ENCODE results near the gene COX4I2. TPM values are rescaled to one million over a fixed set of nuclear protein-coding genes. Genes with fewer than 3 reads are reported as not detected.

The COX4I2 gene
- total RNA-seq, 1 donor from 2014 or later, result not detected

- Mint-ChIP-seq H3K36me3 (ENCODE audit: insufficient read depth) (peaks cover 27% of the 10 kb centered on the region), H3K9me3 (ENCODE audit: low read depth) (no peaks in the 10 kb centered on the region), H3K27ac (peak overlapping the region; percentile 92), H3K27me3 (no peaks in the 10 kb centered on the region), H3K4me1 (ENCODE audit: low read depth) (peaks cover 53% of the 10 kb centered on the region), H3K4me3 (ENCODE audit: low read depth) (no peak overlapping the region)
- TF ChIP-seq CTCF (IDR thresholded peaks at IDR 0.05; ENCODE audit: unreplicated experiment), result no peak
- DNase-seq (ENCODE audit: low spot score, unreplicated experiment), result no peak
These were observed 40.0 kb downstream of the COX4I2 start for GRCh38 chr20:31677553-31678260.

DNA sequence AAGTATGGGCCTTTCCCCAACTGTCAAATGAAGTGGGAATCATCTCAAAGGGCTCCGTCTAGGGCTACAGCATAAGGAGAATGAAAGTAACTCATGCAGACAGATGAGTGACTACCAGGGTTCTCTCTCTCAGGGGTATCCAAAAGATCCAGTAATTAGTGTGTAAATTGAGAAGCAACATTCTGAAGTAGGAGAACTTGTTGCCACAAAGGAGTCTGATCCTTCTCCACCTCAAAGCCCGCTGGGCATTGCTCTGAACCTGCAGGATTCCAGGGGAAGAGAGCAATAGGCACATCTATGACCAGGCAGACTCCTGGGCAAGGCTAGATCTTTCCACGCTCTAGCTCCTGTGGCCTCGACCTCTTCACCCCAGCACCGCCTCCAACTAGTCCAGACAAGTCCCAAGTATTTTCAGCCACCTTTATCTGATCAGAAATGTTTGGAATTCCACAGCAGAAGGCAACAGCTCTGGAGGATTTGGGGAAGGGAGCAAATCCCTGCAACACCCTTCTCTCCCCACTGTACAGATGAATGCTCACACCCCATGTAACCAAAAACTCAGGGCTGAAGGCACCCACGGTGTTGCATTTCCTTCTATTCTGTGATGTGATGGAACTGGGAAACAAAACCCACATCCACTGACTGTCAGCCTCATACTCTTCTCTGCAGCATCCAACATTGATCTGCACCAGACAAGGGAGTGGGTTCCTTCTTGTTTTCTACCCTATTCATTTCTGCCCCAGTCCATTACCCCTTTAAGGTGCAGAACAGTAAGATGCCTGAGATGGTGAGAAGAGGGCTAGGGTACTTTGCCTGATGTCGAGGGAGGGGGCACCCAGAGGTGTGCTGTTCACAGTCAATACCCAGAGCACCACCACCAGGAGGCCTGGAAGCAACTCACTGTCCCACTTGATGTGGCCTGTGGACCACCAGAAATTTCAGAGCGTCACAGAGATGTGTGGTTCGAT lies 41.0 kb downstream of the COX4I2 start:
- DNase-seq (ENCODE audit: low spot score, unreplicated experiment), result no peak
- no peak for TF ChIP-seq CTCF (IDR thresholded peaks at IDR 0.05; ENCODE audit: unreplicated experiment)
- peak overlapping the region; percentile 92 for H3K27ac Mint-ChIP-seq
- peaks cover 56% of the 10 kb centered on the region for H3K4me1 Mint-ChIP-seq (ENCODE audit: low read depth)
- H3K36me3 Mint-ChIP-seq (ENCODE audit: insufficient read depth), result peaks cover 26% of the 10 kb centered on the region
- no peaks in the 10 kb centered on the region for H3K27me3 Mint-ChIP-seq
- H3K4me3 Mint-ChIP-seq (ENCODE audit: low read depth), result peak overlapping the region; percentile 18
- H3K9me3 Mint-ChIP-seq (ENCODE audit: low read depth), result no peaks in the 10 kb centered on the region

- Mint-ChIP-seq H3K27me3 (no peaks in the 10 kb centered on the region), H3K27ac (peak overlapping the region; percentile 92), H3K36me3 (ENCODE audit: insufficient read depth) (peaks cover 31% of the 10 kb centered on the region), H3K4me3 (ENCODE audit: low read depth) (peak overlapping the region; percentile 18), H3K4me1 (ENCODE audit: low read depth) (peaks cover 57% of the 10 kb centered on the region), H3K9me3 (ENCODE audit: low read depth) (no peaks in the 10 kb centered on the region)
- no peak for DNase-seq (ENCODE audit: low spot score, unreplicated experiment)
- no peak for TF ChIP-seq CTCF (IDR thresholded peaks at IDR 0.05; ENCODE audit: unreplicated experiment)
These were observed 41.9 kb downstream of the COX4I2 start for GRCh38 chr20:31679357-31680285.

DNA sequence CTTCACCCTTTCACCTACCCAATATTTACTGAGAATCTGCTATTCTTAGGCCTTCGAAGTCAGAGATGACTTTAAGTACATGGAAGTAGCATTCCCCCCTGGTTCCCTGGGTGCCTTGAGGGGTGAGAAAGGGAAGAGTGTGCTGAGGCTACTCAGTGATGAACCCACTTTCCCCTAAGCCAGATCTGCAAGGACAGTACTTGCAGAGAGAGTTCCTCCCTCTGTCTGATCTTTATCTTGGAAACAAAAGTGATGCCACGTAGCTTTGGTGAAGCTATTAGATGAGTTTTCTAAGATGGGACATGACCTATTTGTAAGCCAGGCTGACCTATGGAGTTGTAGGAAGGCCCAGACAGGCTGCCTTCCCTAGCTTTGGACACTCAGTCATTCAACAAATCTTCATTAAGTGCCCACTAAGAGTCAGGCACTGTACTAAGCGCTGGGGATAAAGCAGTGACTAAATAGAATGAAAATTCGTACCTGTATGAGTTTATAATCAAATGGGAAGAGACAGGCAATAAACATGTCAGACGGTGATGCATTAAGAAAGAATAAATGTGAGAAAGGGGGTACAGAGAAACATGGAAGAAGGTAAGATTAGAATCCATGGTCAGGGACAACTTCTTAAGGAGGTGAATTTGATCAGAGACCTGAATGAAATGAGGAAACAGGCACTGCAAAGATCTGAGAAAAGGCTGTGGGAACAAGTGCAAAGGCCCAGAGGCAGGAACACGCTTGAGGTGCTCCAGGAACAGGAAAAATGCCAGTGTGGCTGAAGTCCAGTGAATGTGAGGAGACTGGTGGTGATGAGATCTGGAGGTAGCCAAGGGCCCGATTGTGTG lies 42.8 kb downstream of the COX4I2 start:
- no peaks in the 10 kb centered on the region for H3K27me3 Mint-ChIP-seq

More for the DNA sequence above, 42.8 kb downstream of the COX4I2 start:
- H3K9me3 Mint-ChIP-seq (ENCODE audit: low read depth), result no peaks in the 10 kb centered on the region
- DNase-seq (ENCODE audit: low spot score, unreplicated experiment), result no peak
- H3K27ac Mint-ChIP-seq, result peak overlapping the region; percentile 73
- peaks cover 31% of the 10 kb centered on the region for H3K36me3 Mint-ChIP-seq (ENCODE audit: insufficient read depth)
- peaks cover 52% of the 10 kb centered on the region for H3K4me1 Mint-ChIP-seq (ENCODE audit: low read depth)
- TF ChIP-seq CTCF (IDR thresholded peaks at IDR 0.05; ENCODE audit: unreplicated experiment), result no peak
- no peak overlapping the region for H3K4me3 Mint-ChIP-seq (ENCODE audit: low read depth)

Data from progenitor cell of endocrine pancreas (in vitro differentiated cells).